Stimulated activated CD4-positive, alpha-beta T cell treated with anti-CD3 and anti-CD28 coated beads, Interleukin-1b, Interleukin-23, amount 100 ng/mL, for 24 hours (primary cell): ENCODE measurements around the gene STK32A.

Source experiments
- DNase-seq, 4 experiments: peaks; one replicate each; pipeline ENCODE4 v3.0.0-alpha.2; 2020; ENCODE audit warnings: low read depth in 4 of 4, low spot score in 1 of 4

STK32A gene

DNA sequence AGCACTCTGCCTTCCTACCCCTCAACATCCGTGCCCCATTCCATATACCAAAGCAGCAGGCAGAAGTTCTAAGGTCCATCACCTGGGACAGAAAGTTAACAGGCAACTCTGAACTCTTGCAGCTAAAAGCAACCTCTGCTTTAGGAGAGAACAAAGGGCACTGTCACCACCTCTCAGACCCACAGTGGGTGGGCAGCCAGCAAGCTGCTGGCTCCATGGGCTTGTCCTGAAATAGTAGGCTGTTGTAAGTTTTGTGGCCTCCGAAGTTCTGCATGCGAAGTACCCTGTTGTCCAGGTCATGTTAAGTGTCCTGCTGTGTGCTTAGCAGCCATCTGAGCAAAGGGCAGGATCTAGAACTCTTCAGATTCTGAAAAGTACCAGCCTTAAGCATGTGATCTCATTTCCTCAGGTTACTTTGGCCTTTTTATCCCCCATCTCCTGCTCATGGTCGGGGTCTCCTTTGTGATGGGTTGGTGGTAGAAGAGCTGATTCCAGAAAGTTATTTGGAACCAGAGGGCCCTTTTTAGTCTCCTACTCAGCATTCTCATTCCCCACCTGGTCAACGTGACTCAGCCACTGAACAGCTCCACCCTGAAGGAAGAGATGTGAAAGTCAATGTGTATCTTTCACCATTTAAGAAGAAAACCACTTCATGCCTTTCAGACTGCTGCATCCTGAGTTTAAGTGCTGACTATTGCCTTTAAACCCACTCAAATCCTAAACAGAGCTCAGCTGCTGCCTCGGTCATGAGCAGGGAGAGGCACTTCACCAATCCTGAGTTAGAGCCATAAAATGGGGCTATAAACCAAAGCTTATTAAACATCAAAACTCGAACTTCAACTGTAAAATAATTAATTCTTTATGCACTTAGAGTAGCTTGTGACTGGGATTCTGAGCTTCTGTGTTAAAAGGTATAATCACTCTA is 153.6 kb downstream of the STK32A start:
- no peak for DNase-seq

DNA sequence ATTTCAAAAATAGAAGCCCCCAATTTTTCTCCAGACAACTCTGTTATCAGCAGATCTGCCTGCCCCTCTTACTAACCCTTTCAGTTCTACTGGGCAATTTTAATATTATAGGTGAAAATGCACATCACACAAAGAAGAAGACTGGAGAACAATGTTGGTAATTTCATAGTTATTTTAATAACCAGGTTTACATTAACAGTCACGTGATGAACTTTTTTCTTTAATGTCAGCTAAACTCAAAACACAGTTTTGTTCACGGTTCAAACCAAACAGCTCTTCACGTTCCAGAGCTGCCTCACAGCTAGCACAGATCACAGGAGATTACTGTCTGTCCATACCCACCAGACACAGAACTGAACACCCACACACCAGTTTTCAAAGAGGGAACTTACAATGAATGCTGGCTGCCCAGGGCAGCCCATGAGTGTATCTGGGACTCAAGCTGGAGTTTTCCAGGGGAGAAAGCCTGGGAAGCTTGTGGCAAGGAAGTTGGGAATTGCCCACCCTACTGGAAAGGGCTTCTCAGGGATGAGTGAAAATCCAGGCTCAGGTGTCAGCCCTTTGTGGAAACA is 155.9 kb downstream of the STK32A start:
- DNase-seq: no peak

- DNase-seq: no peak
Observed at GRCh38 chr5:147391781-147392180, 157.0 kb downstream of the STK32A start.

GRCh38 chr5:147393874-147394672 is 159.2 kb downstream of the STK32A start:
- DNase-seq: no peak

DNA sequence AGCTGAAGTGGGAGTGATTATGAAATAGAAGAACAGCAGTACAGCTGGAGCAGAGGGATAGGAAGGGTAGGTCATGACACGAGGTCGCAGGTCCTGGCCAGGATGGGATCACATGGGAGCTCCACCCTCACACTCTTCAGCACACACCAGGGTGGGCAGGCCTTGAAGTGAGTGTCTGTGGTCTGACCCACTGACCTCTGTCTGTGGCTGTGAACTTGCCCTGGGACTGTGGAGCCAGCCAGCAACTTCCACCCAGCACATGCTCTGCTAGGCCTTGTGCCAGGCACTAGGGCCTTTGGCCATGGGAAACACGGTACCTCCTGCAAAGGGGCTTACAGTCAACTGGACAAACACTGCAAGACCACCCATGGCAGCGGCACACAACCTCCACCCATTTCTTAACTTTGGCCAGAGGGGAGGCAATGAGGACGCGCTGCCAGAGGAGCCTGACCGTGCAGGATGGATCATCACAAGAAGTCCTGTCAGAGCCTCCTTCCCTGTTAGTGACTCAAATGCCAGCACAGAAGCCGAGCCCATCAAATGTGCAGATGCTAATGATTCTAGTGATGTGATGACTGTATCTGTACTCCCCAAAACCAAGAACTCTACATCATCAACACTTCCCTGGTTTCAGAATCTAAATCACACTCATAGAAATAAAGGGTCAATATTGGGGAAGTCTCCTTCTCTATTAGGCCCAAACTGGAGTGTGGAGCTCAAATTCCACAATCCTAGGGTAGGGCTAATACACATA is 161.4 kb downstream of the STK32A start:
- DNase-seq: no peak

DNA sequence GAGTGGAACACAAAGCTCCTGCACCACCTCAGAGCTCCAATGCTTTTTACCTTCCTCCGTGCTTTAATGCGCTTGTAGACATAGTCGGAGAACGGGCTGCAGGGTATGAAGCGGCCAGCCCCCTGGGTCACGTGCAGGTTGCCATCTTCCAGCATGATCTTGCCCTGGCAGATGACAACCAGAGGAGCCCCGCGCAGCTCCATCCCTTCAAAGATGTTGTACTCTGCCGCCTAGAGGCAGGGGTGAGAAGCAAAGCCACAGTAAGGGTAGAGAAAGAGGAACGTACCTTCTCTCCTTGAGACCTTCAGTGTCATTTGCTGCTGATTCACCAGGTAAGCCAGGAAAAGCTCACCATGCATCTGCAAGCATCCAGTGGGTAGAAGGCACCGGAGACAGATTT is 162.8 kb downstream of the STK32A start:
- no peak for DNase-seq

GRCh38 chr5:147398860-147399259 is 164.0 kb downstream of the STK32A start:
- DNase-seq: no peak

DNA sequence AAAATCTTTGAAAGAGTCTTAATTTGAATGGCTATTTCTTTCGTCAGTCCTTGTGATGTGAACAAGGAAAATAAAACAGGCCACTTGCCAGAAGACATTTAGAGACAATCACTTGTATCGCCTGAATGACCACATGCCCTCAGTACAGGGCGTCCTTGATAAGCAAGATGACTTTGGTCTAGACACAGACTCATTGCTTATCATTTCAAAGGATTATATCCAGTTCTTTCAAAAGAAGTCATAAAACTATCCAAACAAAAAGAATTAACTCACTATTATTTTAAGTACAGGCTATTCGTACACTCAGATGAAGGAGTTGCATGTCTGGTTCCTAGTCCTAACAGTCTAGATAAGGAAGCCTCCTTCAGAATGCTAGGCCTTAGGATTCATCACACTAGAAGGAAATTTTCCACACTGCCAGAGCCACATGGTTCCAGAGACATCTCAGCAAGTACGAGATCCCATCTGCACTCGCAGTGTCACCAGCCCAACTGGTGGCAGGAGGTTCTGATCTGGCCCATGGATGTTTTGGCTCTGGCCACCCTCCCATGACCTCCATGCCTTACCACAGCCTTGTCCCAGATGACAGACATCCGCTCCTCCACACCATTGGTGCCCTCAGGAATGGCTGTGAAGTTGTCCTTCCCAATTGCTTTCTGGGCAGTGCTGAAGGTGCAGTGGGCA is 165.4 kb downstream of the STK32A start:
- DNase-seq: no peak

GRCh38 chr5:147400881-147401280 is 166.1 kb downstream of the STK32A start:
- DNase-seq: no peak

- no peak for DNase-seq
Observed at GRCh38 chr5:147403651-147404640, 169.1 kb downstream of the STK32A start.

DNA sequence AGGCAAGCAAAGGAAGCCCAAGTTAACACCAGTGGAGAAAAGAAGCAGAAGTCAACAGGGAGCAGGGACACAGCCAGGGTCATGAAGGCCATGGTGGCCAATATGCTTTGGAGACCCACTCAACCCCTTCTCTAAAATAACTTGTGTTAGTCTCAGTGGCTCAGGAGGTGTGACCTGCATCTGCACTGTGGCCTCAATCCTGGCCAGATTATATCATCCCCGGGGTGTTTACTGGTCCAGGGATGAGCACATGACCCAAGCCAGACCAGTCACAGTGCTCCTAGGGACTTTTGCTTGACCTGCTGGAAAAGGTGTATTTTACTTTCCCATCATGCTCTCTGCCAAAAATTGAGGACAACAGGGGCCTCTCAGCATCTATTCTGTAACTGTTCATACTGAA is 169.9 kb downstream of the STK32A start:
- no peak for DNase-seq

- DNase-seq: no peak
Observed at GRCh38 chr5:147406636-147407035, 171.8 kb downstream of the STK32A start.

DNA sequence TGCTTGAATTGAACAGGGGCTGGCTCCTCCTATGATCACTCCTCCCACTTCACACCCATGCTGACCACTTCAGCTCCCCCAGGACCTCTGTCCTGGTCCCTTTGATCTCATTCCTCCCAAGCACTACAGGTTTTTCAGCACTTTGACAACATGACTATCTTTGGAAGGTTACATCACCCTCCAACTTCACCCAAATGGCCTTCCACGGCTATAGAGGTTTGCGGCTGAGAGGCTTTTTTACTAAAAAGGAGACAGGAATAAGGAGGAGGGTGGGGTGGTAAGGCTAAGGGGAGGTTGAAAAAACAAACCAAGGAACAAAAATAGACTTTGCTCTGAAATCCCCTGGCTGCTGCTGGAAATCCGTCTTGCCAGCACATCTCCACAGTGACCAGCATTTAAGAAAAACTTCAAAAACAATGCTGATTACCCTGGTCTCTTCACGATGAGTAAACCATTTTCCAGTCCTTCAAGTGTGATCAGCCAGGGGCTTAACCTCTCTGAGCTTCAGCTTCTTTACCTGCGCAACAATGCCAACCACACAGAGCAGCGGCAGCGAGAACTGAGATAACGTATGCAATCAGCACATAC is 172.4 kb downstream of the STK32A start:
- no peak for DNase-seq

DNA sequence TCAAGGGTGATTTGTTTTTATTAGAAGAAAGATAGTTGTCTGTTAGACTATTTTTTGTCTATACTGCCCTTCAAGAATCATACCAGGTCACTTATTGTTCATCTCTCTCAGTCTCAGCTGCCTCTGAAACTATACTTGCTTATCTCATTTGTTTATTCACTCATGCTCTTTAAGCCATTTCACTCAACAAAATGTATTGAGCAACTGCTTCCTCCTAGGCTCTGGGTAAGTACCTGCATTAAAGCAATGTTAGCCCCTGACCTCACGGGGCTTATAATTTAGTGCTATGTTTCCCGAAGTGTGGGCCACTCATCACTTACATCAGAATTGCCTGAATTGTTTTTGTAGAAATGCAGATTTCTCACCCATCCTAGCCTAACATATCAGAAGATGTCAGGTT is 174.2 kb downstream of the STK32A start:
- no peak for DNase-seq

DNA sequence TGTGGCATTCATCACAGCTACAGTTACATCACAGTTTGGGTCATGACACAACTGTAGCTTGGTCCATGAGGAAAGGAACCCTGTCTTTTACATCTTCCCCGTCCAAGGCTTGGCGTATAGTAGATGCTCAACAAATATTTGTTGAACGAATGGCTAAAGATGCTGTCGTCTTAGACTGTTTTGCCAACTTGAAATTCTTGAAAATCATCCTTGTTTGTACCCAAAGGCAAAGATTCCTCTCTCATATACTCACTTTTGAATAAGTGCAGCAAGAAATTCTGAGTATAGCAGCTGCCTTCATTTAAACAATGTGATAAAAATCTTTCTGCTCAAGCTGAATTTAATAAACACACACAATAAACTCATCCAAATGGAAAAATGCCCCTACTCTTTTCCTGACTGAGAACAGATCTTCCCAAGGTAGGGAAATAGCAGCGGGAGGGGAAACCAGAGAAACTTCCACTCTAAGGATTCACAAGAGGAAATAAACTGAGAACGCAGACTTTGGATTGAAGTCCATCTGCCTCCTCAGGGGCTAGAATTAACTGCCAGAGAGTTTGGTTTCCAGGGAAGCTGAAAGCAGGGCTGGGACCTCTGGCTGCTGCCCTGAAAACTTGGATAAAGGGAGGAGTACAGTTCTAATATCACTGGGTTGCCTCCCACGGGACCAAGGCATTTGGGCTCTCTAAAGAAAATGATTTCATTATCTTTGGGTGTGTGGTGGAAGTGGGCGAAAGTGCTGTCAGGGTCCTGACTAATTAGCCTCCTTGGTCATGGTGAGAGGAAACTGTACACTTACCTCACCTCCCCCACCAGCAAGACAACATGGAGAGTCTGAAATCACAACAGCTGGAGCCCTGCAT is 175.9 kb downstream of the STK32A start:
- no peak for DNase-seq

GRCh38 chr5:147411359-147412319 is 176.8 kb downstream of the STK32A start:
- no peak for DNase-seq

DNA sequence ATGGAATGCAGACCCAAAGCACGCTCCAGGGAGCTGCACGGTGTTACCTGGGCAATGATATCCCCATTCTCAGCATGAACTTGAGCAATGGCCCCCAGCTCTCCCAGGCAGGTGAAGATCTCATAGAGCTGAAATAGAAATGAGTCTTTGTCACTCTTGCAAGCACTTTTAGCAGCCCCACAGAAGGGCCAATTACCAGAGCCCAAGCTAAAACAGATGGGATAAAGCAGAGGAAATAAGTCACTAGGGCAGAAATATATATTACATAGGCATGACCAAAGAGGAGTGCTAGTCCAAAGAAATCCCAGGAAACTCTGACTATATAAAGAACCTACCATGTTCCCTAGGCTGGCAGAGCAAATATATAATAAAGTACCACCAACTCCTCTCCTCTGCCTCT is 177.7 kb downstream of the STK32A start:
- no peak for DNase-seq
